NCI-H2196 (cell line): ENCODE measurements around the gene TNNT3.
A peak's percentile ranks its signal among the peaks of the same experiment; 100 is the strongest.
"Not testable (repeated sequence)": the region's sequence is repeated elsewhere in the genome, so short reads cannot be mapped to it uniquely, and the experiment has no call there.

Source experiments
- DNase-seq: peaks from one replicate; lab custom pipeline; 2025; ENCODE audit not compliant: unreplicated experiment; lab: John Stamatoyannopoulos, UW

Gene TNNT3

DNA sequence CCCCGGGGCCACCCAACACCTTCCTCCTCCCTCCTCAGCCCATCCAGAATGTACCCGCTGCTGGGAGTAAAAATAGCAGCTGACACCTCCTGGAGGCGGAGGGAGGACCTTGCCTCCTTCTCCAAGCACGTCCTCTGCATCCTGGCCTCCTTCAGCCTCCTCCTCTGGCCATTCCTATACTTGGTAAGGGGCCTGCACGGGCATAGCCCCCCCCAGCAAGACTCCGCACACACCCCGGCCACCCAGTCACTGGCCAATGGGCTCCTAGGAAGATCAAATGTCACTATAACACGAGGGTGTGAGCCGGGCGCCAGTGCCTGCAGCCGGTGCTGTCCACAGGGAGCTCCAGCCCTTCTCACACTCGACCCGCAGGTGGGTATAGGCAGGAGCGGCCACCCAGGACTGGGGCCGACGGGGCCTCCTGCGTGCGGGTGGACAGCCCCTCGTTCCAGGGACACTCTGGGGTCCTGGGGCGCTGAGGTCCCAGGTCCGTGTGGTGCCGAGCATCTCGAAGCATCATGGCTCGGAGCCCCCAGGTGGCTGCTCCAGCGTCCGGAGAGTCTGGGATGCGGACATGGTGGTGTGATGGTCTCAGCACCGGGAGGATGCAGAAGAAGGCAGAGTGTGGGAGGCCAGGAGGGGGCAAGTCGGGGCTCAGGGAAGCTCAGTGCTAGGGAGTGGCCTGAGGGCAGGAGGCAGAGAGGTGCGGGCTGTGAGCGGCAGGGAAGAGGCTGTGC, at the start of gene TNNT3:
TSS of gene TNNT3 (plus strand) at position 313 of the 737 bp plus-strand sequence. CDS start 3,172 bp downstream, outside the sequence.
- no peak for DNase-seq

DNA sequence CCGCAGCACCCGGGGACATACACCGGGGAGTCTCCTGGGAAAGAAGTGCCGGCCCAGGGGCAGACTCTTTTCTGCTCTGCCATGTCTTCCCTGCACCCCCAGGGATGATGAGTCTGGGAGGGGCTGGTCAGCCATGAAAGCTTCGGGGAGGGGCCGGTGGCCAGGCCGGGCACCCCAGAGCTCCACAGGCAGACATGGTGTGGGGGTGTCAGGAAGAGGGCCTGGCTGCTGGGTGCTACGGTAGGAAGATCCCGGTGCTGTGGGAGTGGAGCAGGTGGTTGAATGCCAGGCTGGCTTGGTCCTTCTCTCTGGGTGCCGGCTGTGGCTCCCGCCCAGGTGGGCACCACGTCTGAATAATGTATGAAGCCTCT, 49.2 kb upstream of the TNNT3 start:
- no peak for DNase-seq

DNA sequence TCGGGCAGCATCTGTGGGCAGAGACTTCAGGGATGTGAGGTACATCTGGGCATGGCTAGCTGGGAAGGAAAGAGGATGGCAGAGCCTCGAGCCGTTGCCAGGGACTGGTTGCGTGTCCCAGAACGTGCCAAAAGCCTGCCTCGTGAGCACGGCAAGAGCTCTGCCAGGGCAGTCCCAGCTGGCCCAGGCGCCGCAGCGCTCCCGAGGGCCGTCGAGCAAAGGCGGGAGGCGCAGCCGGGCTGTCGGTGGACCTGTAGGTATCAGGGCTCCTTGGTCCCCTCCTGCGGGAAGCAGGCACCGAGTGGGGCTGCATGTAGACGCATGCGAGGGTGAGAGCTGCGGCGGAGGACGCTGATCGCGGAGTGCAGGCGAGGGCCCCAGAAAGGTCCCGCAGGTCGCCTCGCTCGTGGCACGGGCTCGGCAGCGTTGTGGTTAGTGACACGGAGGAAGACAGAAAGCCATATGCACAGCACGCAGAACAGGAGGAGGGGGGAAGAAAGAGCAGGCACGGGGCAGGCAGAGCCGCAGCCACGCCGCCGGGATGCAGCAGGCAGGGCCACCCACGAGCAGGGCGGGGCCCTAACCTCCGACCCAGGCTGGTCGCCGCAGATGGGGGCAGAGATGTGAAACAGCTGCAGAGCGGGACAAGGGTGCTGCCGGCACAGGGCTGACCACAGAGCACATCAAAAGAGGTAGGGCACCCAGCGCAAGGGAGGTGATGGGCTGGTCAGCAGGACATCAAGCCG, 48.6 kb upstream of the TNNT3 start:
- DNase-seq, result no peak

DNA sequence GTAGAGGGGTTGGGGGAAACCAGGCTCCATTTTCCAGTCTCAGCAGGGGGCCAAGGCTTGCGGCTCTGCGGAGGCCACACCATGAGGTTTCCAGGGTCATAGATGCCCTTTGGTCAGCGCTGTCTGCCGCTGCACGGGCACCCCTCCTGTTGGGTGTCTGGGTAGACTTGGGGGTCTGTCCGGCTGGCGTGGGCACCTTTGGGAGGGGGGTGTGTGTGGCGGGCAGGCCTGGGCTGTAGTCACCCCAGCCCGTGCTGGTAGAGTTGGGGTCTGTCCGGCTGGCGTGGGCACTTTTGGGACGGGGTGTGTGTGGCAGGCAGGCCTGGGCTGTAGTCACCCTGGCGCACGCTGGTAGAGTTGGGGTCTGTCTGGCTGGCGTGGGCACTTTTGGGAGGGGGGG, 48.0 kb upstream of the TNNT3 start:
- DNase-seq, result no peak

DNA sequence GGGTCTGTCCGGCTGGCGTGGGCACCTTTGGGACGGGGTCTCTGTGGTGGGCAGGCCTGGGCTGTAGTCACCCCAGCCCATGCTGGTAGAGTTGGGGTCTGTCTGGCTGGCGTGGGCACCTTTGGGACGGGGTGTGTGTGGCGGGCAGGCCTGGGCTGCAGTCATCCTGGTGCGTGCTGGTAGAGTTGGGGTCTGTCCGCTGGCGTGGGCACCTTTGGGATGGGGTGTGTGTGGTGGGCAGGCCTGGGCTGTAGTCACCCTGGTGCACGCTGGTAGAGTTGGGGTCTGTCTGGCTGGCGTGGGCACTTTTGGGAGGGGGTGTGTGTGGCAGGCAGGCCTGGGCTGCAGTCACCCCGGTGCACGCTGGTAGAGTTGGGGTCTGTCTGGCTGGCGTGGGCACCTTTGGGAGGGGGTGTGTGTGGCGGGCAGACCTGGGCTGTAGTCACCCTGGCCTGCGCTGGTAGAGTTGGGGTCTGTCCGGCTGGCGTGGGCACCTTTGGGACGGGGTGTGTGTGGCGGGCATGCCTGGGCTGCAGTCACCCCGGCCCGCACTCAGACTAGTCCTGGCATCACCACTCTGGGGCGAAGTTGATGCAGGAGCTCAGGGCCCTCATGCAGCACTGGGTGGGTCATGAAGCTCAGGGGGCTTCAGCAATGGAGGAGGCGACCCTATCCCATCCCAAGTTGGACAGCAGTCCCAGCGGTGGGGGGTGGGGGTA, 47.1 kb upstream of the TNNT3 start:
- DNase-seq, result no peak

DNA sequence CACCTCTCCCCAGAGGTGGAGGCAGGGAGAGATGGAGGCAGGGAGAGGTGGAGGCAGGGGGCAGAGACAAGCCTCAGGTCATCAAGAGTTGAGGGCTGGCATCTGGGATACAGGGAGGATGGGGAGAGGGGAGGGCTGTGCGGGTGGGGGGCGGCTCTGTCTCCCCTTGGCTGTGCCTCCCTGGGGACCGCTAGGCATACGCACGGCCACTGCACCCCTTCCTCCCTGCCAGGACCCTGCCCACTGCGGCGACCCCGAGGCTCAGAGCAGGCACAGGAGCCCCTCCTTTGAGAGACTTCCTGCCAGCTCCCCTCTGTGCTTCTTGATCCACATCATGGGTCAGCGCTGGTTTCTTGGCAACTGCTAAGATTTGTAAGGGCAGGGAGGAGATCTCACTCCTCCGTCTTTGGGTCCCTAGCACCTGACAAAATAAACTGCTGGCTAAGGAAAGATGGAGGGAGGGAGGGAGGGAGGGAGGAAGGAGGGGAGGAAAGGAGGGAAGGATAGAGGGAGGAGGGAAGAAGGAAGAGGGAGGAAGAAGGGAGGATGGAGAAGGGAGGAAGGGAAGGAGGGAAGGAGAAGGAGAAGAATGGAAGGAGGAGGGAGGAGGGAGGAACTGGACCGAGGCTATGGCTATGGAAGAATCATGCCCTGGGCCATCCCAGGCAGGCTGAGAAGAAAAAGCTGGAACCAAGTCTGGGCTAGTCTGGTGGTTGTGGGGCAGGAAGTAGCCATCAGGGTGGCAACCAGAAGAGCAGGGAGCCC, 46.3 kb upstream of the TNNT3 start:
- DNase-seq, result no peak

DNA sequence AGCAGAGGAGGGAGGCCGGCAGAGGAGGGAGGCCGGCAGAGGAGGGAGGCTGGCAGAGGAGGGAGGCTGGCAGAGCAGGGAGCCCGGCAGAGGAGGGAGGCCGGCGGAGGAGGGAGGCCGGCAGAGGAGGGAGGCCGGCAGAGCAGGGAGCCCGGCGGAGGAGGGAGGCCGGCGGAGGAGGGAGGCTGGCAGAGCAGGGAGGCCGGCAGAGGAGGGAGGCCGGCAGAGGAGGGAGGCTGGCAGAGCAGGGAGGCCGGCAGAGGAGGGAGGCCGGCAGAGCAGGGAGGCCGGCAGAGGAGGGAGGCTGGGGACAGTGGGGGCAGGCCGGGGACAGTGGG, 45.7 kb upstream of the TNNT3 start:
- not testable (repeated sequence) for DNase-seq

DNA sequence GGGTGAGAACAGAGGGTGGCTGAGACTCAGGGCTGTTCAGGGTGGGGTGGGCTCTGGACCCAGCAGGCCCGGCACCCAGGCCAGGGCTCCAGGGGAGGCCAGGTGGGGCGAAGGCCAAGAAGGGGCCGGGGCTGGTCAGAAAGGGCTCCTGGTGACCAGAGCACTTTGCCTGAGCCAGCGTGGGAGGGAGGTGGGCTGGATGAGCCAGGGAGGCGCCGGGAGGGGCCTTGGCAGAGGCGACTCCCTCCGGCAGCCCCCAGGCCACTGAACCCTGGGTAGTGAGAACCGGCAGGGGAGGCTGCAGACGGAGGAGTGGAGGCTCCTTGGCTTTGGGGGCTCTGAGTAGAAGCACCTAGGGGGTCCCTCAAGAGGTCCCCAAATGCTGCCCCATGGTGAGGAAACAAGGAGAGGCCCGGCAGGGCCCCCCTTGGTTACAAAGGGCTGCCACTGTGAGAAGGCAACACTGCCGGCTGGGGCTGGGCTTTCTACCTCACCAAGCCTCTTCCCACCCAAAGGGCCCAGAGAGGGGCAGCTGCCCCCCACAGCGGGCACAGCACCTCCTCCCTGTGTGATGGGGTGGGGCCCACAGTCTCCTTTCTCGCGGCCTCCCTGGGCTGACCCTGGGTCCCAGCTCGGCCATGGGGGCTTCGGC, 44.9 kb upstream of the TNNT3 start:
- DNase-seq, result not testable (repeated sequence)

DNA sequence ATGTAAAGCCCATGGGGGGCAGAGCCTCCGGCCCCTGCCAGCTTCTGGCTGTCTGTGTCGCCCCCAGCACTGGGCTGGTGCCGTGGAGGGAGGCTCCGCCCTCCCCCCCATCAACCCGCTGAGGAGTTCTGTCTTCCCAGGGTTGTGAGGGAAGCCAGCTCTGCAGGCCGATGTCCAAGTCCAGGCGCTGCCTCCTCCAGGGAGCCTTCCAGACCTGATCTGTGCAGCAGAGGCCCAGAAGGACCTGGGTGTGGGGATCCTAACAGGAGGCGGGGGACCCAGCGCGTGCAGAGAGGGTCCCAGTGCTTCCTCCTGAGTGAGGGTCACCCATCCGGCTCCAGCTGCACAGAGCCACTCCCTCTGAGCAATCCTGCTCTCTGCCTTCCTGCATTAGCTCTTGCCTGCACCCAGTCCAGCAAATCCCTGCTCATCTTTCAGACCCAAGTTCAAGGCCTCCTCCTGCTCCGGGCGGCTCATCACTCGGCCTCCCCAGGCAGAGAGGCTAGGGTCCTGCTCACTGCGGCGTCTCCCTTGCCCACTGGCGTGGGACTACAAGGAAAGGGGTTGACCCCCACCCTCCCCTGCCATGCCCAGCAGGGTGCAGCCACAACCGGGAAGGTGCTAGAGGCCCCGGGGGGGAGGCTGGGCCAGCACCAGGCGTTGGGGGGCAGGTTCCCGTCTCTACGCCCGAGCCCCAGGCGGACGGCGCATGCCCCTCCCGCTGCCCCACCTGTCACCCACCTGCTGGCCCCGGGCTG, 44.2 kb upstream of the TNNT3 start:
- no peak for DNase-seq

DNA sequence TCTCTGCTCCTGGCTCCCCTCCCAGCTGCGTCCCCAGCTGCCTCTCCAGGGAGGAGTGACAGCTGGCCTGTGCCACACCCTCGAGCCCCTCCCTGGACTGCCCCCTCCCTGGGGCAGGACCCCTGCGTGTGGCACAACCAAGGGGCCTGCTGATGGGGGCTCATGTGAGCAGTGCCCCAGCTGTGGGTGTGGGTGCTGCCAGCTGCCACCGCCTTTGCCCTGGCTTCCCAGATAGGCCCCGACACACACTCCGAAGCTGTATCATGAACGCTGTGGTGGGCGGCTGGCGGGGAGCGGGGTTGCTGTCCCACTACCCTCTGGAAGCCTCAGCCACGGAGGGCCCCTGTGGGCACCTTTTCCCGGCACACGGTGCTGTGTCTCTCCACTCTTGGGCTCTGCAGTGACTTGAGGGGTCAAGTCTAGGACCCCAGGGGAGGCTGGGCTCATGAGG, 43.6 kb upstream of the TNNT3 start:
- DNase-seq, result not testable (repeated sequence)

DNA sequence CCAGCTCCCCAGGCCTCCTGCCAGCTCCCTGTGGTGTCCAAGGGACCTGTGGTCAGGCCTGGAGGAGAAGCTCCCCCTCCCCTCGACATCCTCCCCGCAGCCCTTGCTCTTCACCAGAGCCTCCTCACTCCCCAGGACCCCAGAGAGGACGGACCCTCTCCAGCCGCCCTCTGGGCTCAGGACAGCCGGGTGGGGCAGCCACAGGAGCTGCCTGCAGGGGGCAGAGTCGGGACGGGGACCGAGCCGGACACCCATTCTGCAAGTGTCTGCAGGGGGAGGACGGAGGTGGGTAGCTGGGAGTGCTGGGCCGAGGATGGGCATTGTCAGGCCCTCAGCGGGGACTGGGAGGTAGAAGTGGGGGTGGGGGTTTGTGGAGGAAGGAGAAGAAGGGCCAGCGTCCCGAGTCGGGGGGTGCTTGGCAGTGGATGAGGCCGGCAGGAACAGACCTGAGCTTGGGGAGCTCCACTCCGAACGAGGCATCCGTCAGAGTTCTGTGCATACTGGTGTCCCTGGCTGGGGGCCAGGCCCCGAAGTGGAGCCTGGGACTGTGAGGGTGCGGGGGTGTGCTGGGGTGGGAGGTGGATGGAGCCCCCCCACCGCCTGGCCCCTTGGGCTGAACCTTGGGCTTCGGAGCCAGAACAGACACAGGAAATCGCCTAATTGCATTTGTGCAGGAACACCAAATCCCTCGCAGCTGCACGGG, 43.0 kb upstream of the TNNT3 start:
- DNase-seq, result no peak

DNA sequence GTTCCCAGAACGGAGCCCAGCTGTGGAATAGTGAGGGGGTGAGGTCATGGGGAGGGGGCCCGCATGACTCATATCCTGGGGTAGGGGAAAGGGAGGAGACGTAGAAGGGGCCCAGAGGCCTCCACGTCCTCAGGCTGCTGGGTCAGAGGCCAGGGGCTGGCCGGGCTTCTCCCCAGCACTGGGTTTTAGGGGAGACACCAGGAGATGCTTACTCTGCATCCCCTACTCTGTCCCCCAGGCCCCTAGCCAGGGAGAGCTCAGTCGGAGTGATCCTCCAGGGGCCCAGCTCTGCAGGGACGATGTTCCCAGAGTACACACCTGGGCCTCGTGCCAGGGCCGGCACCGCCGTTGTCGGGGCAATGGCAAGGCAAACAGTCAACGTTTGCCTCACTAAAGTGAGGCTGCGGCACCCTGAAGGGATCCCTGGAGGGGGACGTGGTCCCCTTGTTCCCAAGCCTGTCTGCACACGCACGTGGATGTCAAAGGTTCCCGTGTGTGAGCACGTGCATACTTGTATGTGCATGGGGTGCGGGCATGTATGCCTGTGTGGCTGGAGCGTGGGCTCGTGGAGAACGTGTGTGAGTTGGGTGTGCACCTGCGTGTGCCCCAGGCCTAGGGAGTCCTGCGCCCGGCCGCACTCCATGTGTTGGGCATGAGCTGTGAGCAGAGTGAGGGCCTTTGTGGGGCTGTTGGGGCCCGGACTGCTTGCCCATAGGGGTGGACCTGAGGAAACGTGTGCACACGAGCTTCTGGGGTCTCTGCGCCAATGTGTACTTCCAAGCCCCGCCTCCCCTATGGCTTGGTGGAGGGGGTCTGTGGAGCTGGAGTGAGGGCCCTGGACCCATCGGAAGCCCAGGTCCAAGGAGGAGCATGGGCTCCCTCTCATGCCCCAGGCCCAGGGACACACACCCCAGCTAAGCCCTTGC, 42.0 kb upstream of the TNNT3 start:
- peak; percentile 10 for DNase-seq

DNA sequence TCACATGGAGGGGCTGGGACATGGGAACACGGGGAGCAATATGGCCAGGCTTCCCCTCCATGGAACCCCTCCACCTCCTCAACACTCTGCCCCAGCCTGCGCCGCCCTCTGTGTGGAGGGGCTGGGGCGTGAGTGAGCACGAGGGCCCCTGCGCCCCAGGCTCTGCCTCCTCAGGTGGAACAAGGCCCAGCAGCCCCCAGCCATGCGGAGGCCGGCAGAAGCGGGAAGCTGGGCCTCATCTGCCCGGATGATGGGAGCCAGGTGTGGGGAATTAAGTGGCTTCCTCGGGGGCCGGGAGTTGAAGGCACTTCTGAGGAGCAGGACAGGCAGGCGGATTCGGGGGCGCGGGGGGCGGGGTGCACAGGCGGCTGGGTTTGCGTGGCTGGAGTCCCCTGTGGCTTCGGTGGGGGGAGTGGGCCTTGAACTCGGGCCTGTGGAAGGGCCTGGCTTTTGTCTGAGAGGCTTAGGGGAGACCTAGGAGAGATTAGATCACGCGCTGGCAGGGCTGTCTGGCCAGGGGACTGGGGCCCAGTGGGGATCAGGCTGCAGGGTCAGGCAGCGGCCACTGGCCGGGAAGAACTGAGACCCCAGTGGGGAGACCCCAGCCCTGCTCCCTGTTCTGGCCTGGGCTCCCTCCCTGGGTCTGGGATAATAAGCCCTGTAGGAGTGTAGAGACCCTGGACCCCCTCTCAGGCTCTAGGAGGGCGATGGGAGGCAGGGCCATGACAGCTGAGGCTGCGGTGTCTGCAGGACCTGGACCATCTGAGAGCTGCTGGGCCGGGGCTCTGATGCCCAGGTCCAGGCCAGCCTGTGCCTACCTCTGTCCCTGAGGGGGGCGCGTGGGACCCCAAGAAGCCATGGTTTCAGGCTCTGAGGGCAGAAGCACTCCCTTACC, 41.1 kb upstream of the TNNT3 start:
- DNase-seq, result no peak

DNA sequence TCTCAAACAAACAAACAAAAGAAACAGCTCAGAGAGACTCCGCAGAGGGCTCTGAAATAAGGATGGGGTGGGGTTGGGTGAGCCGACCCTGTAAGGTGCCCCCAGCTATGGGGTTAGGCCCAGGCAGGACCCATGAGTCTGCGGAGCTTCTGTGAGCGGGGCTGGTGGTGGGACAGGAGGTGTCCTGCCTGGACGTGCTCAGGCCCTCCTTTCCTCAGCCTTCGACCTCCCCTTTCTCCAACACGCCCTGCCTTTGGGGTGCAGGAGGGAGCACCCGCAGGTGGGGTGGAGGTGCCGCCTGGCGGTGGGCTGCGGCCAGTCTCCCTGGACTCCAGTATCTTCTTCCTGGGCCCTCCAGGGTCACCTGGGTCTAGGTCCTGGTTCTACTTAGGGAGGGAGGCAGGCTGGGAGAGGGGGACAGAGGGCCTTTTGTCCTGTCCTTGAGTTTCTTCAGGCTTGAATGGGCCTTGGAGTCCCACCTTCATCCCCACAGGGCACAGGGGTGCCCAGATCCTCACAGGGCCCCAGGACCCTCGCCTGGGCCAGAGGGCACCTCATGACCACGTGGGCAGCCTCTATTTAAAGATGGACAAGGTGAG, 40.1 kb upstream of the TNNT3 start:
- no peak for DNase-seq

DNA sequence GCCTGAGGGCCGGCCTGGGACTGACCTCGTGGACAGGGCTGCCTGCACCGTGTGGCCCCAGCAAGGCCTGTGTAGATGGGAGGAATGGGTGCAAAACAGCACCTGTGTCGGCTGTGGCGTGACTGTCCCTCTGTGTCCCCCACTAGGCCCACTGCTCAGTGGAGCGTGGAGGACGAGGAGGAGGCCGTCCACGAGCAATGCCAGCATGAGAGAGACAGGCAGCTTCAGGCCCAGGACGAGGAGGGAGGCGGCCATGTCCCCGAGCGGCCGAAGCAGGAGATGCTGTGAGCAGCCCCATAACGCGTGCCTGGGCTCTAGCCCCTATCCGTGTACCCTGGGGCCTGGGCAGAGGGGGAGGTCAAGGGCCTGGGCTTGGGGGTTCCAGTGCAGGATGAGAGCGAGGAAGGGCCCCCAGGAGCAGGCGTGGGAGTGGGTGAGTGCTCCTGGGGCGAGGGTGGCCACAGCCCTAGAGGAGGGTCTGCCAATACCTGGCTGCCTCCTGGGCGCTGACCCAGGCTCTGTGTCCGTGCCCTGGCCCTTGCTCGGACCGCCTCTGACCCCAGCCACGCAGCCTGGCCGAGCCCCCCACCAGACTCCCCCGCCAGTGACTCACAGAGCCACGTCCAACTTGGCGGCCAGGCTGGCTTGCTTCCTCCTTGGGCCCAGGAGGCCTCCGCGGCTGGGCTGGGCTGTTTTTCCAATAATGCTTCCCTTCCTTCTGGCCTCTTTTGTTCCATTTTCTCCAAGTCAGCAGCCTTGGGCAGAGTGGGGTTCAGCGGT, 39.4 kb upstream of the TNNT3 start:
- DNase-seq, result no peak

DNA sequence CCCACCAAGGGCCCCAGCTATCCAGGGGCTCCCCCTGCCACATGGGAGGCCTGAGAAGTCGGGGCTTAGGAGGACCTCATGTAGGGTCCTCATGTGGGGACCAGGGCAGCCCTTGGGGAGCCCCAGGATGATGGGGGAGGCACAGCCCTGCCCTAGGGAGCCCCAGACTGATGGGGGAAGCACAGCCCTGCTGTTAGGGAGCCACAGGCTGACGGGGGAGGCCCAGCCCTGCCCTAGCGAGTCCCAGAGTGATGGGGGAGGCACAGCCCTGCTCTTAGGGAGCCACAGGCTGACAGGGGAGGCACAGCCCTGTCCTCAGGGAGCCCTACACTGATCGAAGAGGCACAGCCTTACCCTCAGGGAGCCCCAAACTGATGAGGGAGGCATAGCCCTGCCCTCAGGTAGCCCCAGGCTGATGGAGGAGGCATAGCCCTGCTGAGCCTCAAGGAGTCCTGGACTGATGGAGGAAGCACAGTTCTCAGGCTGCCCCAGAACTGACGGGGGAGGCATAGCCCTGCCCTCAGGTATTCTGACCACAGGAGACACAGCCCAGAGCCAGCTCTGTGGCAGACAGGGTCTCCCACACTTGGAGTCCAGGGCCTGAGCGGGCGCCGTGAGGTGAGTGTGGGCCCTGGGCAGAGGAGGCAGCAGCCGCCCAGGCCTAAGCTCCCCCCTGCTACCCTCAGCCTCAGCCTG, 38.6 kb upstream of the TNNT3 start:
- no peak for DNase-seq
